SK-N-SH (cell line): ENCODE measurements around the gene ARID1B.

ENCODE experiments used
- CTCF ChIP-seq: fragments of 200-600 bp; sonication (generic); IDR thresholded peaks from 2 replicates; pipeline ENCODE4 v1.6.1; 2017; ENCODE audit warnings: antibody characterized with exemption, mild to moderate bottlenecking, moderate library complexity
- EP300 ChIP-seq, 2 experiments: IDR thresholded peaks; 2 replicates each; pipeline versions ENCODE4 v1.4.0 to v1.6.1; 2012; ENCODE audit warnings: borderline replicate concordance in 1 of 2, low read depth in 1 of 2, low read length in 1 of 2
- EZH2phosphoT487 ChIP-seq: fragments of 200-600 bp; sonication (generic); IDR thresholded peaks from 2 replicates; pipeline ENCODE4 v1.6.1; 2017; ENCODE audit warnings: low read depth, mixed run types, mild to moderate bottlenecking, antibody characterized with exemption, moderate library complexity, borderline replicate concordance
- GABPA ChIP-seq: IDR thresholded peaks from 2 replicates; pipeline ENCODE4 v1.4.0; 2012; ENCODE audit warnings: low read depth, mild to moderate bottlenecking
- MAX ChIP-seq: IDR thresholded peaks from 2 replicates; pipeline ENCODE4 v1.4.0; 2012; ENCODE audit warnings: low read depth
- NFIC ChIP-seq: IDR thresholded peaks from 2 replicates; pipeline ENCODE4 v1.4.0; 2012; ENCODE audit warnings: borderline replicate concordance
- PBX3 ChIP-seq: IDR thresholded peaks from 2 replicates; pipeline ENCODE4; 2012
- YY1 ChIP-seq: IDR thresholded peaks from 2 replicates; pipeline ENCODE4 v1.4.0; 2012; ENCODE audit warnings: low read depth, mild to moderate bottlenecking

GRCh38 chr6:157145656-157146285 lies 368.6 kb downstream of the ARID1B start:
- TF ChIP-seq EP300 (IDR thresholded peaks at IDR 0.05; ENCODE audit: borderline replicate concordance in 1 of 2, low read depth in 1 of 2, low read length in 1 of 2) (no peak), CTCF (no peak), EZH2phosphoT487 (no peak), PBX3 (no peak), MAX (no peak), YY1 (no peak), GABPA (no peak), NFIC (no peak)
